ENCODE data around the gene CARD14.

Gene CARD14

DNA sequence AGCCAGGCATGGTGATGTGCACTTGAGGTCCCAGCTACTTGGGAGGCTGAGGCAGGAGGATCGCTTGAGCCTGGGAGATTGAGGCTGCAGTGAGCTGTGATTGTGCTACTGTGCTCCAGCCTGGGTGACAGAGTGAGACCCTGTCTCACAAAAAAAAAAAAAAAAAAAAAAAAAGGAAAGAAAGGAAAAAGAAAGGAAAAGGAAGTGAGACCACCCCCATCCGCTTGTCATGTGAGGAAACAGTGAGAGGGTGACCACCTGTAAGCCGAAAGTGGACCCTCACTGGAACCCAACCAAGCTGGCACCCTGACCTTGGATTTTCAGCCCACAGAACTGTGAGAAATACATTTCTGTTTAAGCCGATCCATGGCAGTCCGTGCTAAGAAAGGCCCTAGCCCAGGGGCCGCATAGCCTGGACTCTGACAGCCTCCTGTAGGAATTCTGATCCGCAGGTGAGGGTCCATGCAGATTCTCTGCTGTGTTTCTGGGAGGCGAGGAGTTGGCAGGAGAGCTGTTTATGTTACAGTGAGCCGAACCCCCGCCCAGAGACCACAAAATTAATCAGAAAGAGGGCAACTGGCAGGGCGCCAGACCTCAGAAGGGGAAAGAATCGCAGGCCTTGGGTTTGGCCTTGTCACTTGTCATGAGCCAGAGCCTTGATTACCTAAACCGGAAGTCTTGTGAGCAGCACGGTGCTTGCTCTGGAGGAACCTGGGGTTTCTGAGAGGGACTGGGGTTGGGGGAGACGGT lies 49.4 kb downstream of the CARD14 start:
- TF ChIP-seq, protein P1, sequence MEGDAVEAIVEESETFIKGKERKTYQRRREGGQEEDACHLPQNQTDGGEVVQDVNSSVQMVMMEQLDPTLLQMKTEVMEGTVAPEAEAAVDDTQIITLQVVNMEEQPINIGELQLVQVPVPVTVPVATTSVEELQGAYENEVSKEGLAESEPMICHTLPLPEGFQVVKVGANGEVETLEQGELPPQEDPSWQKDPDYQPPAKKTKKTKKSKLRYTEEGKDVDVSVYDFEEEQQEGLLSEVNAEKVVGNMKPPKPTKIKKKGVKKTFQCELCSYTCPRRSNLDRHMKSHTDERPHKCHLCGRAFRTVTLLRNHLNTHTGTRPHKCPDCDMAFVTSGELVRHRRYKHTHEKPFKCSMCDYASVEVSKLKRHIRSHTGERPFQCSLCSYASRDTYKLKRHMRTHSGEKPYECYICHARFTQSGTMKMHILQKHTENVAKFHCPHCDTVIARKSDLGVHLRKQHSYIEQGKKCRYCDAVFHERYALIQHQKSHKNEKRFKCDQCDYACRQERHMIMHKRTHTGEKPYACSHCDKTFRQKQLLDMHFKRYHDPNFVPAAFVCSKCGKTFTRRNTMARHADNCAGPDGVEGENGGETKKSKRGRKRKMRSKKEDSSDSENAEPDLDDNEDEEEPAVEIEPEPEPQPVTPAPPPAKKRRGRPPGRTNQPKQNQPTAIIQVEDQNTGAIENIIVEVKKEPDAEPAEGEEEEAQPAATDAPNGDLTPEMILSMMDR (conservative IDR thresholded peaks at IDR 0.05; ENCODE audit: low read depth): no peak
- ChIA-PET POLR2A (ENCODE audit: low non-redundant PET) (no interaction called here), CTCF (interaction anchor here (0.6 to 1.6 kb wide), 3 partner anchors 51 to 118 kb away, joined by 3 to 5 read pairs (median 5); partner anchors contain the start of gene GAA)
- H3K27ac ChIP-seq: peak overlapping the region; percentile 70
- DNase-seq (ENCODE audit: low spot score): peak; percentile 30

DNA sequence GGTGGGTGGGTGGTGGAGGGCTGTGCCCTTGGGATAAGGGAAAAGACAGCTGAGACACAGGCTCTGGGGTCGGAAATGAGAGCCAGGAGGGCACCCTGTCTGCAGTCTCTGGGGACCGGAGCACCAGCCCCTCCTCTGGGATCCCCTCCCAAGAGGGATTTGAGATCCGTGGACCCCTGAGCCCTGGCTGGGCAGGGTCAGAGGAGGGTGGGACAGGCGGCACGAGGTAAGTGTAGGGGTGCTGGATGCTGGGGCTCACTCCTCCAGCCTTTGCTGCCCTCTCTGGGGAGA lies 49.9 kb downstream of the CARD14 start:
- TF ChIP-seq, protein P1 (conservative IDR thresholded peaks at IDR 0.05; ENCODE audit: low read depth): no peak
- DNase-seq (ENCODE audit: low spot score): no peak
- peak overlapping the region; percentile 70 for H3K27ac ChIP-seq
- ChIA-PET POLR2A (ENCODE audit: low non-redundant PET) (interaction anchor here (0.6 kb wide), 1 partner anchor 36 kb away, joined by 3 read pairs; no protein-coding TSS in a partner anchor), CTCF (interaction anchor here (0.6 to 1.6 kb wide), 4 partner anchors 20 to 118 kb away, joined by 3 to 5 read pairs (median 4); partner anchors contain the start of gene GAA)

DNA sequence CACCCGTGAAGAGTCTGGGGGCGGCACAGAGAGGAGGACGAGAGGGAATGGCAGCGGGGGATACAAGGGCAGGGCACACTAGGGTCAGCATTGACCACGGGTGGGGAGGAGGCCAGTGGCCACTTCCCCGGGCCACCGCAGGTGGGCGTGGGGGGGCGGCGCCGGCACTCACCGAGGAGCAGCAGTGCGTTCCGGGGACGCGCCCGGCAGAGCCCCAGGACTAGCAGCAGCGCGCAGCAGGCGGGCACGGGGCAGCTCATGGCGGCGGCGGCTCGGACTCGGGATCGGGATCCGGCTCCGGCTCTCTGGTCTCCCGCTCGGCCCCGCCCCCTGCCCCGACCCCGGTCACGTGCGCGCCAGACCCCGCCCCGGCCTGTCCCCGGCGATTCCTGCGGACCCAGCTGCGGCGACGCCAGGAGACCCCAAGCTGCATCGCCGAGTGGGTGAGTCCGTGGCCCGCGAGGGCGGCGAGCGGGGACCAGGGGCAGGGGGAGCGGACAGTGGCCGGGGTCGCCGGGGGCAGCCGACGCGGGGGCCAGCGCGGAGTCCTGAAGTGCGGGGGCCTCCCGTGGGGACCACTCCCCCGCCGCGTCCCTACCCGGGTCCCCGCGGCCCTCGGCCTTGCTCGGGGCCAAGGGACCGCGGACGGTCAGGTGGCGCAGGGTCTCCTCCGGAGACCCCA lies 50.4 kb downstream of the CARD14 start, which contains the start of the genes SGSH and SLC26A11:
Gene SGSH (minus strand): TSS at position 280 of the 682 bp plus-strand sequence. CDS start 20 bp downstream, at position 260.
Gene SLC26A11 (plus strand): TSS at position 374 of the 682 bp plus-strand sequence. CDS start 1,134 bp downstream, outside the sequence.
- TF ChIP-seq, protein P1 (conservative IDR thresholded peaks at IDR 0.05; ENCODE audit: low read depth): no peak
- peak; percentile 88 for DNase-seq (ENCODE audit: low spot score)
- ChIA-PET POLR2A (ENCODE audit: low non-redundant PET) (interaction anchor here (0.5 to 0.6 kb wide), 2 partner anchors 21 to 35 kb away, joined by 3 to 9 read pairs; no protein-coding TSS in a partner anchor), CTCF (interaction anchor here (0.6 to 1.6 kb wide), 2 partner anchors 20 to 119 kb away, joined by 4 to 5 read pairs; partner anchors contain the start of gene GAA)
- peak within 1 kb of the TSS; percentile 70 for H3K27ac ChIP-seq

DNA sequence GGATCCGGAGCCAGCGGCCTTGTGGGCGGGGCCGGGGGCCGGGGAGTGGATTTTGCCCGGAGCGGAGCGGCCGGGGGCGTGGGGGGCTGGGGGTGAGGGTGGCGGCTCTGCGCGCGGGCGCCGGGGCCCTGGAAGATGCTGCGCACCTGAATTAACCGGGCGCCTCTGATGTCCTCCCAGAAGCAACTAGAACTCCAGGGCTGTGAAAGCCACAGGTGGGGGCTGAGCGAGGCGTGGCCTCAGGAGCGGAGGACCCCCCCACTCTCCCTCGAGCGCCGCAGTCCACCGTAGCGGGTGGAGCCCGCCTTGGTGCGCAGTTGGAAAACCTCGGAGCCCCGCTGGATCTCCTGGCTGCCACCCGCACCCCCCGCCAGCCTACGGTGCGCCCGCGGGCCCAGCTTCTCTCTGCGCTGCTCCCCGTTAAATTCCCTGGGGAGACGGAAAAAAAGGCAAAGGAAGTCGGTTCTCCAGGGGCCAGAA lies 50.9 kb downstream of the CARD14 start:
- no peak for DNase-seq (ENCODE audit: low spot score)
- TF ChIP-seq, protein P1 (conservative IDR thresholded peaks at IDR 0.05; ENCODE audit: low read depth): no peak
- peak overlapping the region; percentile 70 for H3K27ac ChIP-seq
- POLR2A ChIA-PET (ENCODE audit: low non-redundant PET): interaction anchor here (0.5 kb wide), 1 partner anchor 22 kb away, joined by 9 read pairs; no protein-coding TSS in a partner anchor
- CTCF ChIA-PET: interaction anchor here (1.6 kb wide), 1 partner anchor 119 kb away, joined by 5 read pairs; the partner anchor contains the start of gene GAA

DNA sequence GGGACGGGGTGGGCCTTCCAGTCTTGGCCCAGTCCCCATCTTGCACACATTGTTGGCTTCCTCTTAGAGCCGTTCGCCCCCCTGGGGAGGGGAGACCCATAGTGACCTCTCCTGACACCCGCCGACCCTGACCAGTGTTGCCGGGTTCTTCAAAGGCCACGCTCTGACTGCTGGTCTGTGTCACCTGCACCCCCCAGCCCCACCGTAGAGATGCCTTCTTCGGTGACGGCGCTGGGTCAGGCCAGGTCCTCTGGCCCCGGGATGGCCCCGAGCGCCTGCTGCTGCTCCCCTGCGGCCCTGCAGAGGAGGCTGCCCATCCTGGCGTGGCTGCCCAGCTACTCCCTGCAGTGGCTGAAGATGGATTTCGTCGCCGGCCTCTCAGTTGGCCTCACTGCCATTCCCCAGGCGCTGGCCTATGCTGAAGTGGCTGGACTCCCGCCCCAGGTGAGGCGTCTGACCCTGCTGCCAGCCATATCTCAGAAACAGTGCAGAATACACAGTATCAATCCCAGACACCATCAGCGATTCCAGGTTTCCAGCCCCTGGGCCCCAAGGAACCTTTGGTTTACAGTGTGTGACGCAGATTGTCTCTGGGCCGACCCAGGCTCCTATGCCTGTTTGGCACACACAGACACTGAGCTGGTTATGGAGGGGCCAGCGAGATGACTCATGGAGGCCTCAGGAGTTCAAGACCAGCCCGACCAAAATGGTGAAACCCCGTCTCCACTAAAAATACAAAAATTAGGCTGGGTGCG lies 51.7 kb downstream of the CARD14 start:
- TF ChIP-seq, protein P1 (conservative IDR thresholded peaks at IDR 0.05; ENCODE audit: low read depth): no peak
- no peak for DNase-seq (ENCODE audit: low spot score)
- POLR2A ChIA-PET (ENCODE audit: low non-redundant PET): no interaction called here
- CTCF ChIA-PET: no interaction called here
- H3K27ac ChIP-seq: peak overlapping the region; percentile 70; the same call in 1 of the 2 replicates

Data from RWPE1 (cell line).